GM23248 (cell line): ENCODE results near the gene CPM. TPM values are rescaled to one million over a fixed set of nuclear protein-coding genes. Genes with fewer than 3 reads are reported as not detected.

Experiments used
- polyA plus RNA-seq: library from polyadenylated mRNA; unstranded; fragments of >200 nt; fragmentation: Nextera tagmentation; extraction: Ambion mirVana; gene quantifications from 2 replicates; pipeline ENCODE4 v1.2.1, GENCODE V29; 2016
- small RNA-seq: library from RNA; depleted of rRNA; stranded (forward); fragments of <200 nt; gene quantifications from one replicate; pipeline ENCODE3, GENCODE V24; 2014; ENCODE audit warnings: low read depth, low replicate concordance
- total RNA-seq: library from RNA; depleted of rRNA; stranded (reverse); fragments of >200 nt; shearing (Covaris generic); gene quantifications from 2 replicates; pipeline ENCODE4 v1.2.3, GENCODE V29; 2014; rRNA removed

The CPM gene
- total and polyA plus RNA-seq, 2 experiments from 2014 or later, result 13.7 to 22.5 TPM

Small RNA genes lying within 50 kb of the gene (small RNA-seq; reads per million reads assigned to genes)
- gene AC025423.5, result not detected
- gene RNU7-4P, result not detected

Other genes starting within 250 kb of the CPM start
- gene NUP107, start 246.2 kb downstream of the CPM start, total RNA-seq, result 29.4 and 41.2 TPM in 2 replicates
- 35.6 and 40.1 TPM in 2 replicates for gene NUP107, start 246.2 kb downstream of the CPM start, polyA plus RNA-seq
- gene SLC35E3, start 187.0 kb downstream of the CPM start, total RNA-seq, result 1.9 and 4.9 TPM in 2 replicates
- gene SLC35E3, start 187.0 kb downstream of the CPM start, polyA plus RNA-seq, result 15.6 and 16.2 TPM in 2 replicates
- 111 and 156 TPM in 2 replicates for gene MDM2, start 125.0 kb downstream of the CPM start, total RNA-seq
- 71.4 and 80.4 TPM in 2 replicates for gene MDM2, start 125.0 kb downstream of the CPM start, polyA plus RNA-seq